DMS53 (cell line): ENCODE data around the gene CCDC146.
"Not testable (repeated sequence)": the region's sequence is repeated elsewhere in the genome, so short reads cannot be mapped to it uniquely, and the experiment has no call there.

Source experiments
- DNase-seq: peaks from one replicate; lab custom pipeline; 2025; lab: John Stamatoyannopoulos, UW

CCDC146 gene, protein sequence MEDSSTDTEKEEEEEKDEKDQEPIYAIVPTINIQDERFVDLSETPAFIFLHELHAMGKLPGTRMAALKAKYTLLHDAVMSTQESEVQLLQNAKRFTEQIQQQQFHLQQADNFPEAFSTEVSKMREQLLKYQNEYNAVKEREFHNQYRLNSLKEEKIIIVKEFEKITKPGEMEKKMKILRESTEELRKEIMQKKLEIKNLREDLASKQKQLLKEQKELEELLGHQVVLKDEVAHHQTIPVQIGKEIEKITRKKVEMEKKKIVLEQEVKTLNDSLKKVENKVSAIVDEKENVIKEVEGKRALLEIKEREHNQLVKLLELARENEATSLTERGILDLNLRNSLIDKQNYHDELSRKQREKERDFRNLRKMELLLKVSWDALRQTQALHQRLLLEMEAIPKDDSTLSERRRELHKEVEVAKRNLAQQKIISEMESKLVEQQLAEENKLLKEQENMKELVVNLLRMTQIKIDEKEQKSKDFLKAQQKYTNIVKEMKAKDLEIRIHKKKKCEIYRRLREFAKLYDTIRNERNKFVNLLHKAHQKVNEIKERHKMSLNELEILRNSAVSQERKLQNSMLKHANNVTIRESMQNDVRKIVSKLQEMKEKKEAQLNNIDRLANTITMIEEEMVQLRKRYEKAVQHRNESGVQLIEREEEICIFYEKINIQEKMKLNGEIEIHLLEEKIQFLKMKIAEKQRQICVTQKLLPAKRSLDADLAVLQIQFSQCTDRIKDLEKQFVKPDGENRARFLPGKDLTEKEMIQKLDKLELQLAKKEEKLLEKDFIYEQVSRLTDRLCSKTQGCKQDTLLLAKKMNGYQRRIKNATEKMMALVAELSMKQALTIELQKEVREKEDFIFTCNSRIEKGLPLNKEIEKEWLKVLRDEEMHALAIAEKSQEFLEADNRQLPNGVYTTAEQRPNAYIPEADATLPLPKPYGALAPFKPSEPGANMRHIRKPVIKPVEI

DNA sequence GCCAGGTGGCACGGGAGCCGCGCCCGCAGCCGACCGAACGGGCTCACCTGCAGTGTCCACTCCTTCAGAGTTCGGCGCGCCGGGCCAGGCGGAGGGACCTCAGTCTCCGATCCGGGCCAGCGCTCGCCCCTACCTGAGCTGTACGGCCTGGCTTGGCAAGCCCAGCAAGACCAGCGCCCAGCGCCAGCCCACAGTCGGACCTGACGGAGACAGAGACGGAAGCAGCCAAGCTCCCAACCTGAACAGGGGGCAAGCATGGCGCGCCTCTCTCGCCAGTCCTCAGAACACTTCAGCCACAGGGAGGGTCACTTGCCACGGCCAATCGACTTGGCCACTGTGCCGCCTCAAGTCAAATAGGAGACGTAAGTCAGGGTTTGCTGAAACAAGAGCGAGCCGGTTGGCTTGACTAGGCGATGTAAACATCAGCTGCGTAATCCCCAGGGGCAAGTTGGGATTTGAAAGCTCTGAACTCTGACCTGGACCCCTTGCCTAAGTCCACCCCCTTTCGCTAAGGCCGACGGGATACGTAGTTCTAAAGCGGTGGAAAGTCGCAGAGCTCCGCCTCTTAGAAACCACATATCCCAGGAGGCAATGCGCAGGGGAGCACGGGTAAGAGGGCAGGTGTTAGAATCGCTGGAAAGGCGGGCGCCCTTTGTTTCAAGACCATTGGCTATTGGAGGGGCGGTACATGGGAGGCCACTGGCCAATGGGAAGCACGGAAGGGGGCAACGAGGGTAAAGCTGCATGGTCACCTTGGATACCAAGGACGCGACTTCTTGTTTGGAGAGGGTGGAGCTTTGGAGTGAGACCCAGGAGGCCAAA, at the start of gene CCDC146:
TSS of gene CCDC146 (plus strand) at position 756 of the 822 bp plus-strand sequence. CDS start 45,054 bp downstream, outside the sequence.
- peak; percentile 100 for DNase-seq

DNA sequence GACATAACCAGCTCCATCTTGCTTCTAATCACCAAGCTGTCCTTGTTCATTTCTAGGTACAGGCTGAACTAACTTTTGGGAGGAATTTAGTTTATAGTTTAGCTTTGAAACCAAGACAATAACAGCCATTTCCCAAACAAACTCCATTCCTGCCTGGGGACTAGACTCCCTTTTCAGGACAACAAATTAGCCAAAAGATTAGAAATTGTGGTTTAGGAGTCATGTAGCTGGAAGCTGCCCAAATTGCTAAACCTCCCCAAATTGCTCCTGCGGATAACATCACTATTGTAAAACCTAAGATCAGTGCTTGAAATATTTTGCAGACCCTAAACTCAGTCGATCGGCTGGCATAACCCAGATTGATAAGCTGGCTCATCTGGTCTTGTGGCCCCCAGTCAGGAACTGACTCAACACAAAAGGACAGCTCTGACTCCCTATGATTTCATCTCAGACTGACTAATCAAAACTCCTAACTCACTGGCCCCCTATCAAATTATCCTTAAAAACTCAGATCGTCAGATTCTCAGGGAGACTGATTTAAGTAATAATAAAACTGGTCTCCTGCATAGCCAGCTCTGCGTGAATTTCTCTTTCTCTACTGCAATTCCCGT, 47.5 kb upstream of the CCDC146 start:
- not testable (repeated sequence) for DNase-seq

DNA sequence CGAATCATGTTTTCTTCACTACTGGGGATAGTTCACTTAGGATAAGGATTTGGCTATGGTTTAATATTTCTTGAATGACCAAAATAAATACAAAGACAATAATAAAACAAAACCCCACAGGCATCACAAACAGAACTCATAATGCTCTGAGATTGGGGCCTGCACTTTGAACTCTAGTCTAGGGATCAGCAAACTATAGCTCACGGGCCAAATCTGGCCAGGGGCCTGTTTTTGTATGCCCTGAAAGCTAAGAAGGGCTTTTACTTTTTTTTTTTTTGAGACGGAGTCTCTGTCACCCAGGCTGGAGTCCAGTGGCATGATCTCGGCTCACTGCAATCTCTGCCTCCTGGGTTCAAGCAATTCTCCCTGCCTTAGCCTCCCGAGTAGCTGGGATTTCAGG, 45.4 kb upstream of the CCDC146 start:
- not testable (repeated sequence) for DNase-seq

DNA sequence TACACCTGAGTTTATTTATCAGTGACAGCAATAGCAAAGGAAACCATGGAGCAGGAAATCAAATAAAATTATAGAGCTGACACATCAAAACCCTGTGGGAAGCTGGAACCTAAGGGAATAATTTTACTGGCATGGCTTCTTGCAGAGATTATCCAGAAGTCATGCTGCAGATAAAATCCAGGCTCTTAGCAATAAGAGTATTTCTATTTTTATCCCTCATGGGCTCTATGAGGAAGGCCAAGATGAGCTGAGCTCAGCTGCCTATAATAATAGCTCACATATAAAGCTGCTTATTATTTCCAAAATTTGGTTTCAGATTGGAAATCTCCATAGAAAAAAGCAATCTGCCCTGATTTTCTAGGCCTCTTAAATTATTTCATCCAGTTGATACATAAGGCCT, 43.3 kb upstream of the CCDC146 start:
- DNase-seq = not testable (repeated sequence)

DNA sequence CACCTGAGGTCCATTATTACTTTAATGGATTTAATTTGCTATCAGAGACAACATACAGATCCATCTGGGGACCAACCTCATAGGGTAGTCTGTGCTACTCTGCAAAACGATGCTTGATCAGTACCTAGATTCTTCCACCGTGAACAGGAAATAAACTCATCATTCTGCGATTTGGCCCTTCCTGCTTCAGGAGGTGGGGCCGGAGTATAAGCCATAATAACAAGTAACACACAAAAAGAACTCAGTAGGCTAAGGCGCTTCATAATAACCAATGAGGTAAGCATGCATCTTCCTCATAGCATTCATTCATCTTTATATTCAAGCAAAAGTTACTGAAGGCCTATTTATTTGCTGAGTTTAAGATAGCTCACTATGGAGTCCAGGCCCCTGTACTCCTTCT, 42.8 kb upstream of the CCDC146 start:
- DNase-seq = not testable (repeated sequence)

- DNase-seq = not testable (repeated sequence)
These were observed 42.2 kb upstream of the CCDC146 start for GRCh38 chr7:77080236-77080635.

DNA sequence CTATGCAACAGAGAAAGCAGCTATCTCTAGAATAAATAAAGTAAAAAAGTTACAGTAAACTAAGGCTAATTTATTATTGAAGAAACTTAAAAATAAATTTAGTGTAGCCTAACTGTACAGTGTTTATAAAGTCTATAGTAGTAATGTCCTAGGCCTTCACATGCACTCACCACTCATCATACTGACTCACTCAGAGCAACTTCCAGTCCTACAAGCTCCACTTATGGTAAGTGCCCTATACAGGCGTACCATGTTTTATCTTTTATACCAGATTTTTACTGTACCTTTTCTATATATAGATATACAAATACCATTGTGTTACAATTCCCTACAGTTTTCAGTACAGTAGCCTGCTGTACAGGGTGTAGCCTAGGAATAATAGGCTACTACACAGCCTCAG, 40.2 kb upstream of the CCDC146 start:
- DNase-seq = not testable (repeated sequence)

GRCh38 chr7:77092301-77092700, 30.1 kb upstream of the CCDC146 start:
- not testable (repeated sequence) for DNase-seq

DNA sequence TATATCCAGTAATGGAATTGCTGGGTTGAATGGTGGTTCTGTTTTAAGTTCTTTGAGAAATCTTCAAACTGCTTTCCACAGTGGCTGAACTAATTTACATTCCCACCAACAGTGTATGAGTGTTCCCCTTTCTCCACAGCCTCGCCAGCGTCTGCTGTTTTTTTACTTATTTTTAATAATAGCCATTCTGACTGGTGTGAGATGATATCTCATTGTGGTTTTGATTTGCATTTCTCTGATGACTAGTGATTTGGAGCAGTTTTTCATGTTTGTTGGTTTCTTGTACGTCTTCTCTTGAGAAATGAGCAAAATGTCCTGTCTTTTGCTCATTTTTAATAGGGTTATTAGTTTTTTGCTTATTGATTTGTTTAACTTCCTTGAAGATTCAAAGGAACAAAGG, 21.9 kb upstream of the CCDC146 start:
- DNase-seq = not testable (repeated sequence)

DNA sequence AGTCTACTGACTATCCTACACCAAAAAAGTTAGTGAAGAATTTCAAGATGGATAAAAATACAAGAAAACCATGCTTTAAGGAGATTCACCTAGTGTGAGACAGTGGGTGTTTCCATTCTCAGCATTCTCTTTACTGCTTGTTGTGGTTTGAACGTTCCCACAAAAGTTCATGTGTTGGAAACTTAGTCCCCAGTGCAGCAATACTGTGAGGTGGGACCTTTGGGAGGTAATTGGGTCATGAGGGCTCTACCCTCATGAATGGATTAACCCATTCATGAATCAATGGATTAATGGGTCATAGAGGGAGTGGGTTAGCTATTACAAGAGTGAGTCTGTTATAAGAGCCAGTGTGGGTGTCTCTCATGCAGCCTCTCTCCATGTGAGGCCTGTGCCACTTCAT, 21.2 kb upstream of the CCDC146 start:
- DNase-seq = not testable (repeated sequence)

- DNase-seq = not testable (repeated sequence)
These were observed 19.7 kb upstream of the CCDC146 start for GRCh38 chr7:77102671-77103070.

DNA sequence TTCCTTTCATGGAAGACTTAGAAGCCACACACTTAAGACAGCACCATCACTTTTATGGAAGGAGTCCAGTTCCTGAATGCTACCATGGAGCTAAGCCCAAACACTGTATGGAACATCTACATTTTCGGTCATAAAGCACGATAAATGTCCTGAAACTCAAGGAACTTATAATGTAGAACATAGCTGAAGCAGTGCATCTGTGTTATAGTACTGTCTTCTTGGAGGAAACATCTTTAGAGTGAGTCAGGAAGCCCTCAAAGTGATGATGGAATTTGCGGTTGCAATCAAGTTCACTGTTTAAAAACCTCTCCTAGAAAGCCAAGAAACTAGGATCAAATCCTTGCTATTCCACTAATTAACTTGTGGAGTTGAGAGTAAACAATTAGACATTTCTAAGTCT, 16.5 kb upstream of the CCDC146 start:
- not testable (repeated sequence) for DNase-seq

- not testable (repeated sequence) for DNase-seq
These were observed 14.8 kb upstream of the CCDC146 start for GRCh38 chr7:77107659-77108058.

DNA sequence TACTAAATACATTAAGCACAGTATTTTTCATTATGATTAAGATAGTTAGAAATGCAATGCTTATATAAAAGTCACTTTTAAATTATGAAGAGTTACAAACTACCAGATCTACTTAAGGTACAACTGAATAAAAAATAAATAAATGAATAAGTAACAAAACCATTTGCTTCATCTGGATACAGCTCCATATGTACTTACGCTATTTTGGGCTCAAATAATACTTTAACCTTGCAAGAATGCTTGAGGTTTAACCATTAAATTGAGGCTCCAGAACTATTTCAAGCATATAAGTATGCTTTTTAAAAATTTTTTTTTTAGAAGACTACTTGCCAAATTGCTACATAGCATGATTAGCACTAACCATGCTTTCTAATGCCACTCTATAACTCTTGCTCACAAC, 14.1 kb upstream of the CCDC146 start:
- DNase-seq = not testable (repeated sequence)

- peak; percentile 61 for DNase-seq
These were observed 9.6 kb upstream of the CCDC146 start for GRCh38 chr7:77112719-77113306.

DNA sequence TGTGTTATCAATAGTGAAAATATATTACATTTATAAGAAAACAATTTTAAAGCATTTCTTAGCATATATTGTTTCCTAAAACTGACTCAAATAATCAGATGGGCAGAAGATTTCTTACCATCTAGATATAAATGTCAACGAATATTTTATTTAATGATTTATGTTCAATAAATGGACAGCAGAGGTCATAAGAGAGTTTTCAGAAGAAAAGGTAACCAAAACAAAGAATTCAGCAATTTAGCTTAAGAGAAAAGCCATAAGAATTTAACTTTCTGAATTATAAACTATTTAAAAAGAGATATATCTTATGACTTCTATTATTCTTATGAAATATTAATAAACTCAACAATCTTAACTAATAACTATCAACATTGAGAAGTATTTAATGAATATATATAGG, 3.1 kb downstream of the CCDC146 start:
- peak; percentile 32 for DNase-seq

DNA sequence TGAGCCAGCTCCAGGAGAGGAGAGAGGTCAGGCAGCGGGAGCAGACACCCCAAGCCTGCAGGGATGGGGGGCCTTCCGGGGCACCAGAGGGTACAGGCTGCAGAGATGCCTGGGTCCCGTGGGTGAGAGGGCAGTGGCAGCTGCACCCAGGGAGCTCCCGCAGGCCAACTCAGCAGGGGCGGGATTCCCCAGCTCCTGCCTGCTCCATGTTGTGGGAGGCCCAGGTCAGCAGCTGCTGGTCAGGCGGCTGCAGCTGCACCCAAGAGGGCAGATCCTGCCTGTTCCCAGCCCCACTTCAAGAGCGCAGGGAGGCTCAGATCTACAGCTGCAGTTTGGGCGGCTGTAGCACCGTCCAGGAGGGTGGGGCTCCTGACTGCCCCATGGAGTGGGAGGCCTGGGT, 4.6 kb downstream of the CCDC146 start:
- DNase-seq = peak; percentile 47

DNA sequence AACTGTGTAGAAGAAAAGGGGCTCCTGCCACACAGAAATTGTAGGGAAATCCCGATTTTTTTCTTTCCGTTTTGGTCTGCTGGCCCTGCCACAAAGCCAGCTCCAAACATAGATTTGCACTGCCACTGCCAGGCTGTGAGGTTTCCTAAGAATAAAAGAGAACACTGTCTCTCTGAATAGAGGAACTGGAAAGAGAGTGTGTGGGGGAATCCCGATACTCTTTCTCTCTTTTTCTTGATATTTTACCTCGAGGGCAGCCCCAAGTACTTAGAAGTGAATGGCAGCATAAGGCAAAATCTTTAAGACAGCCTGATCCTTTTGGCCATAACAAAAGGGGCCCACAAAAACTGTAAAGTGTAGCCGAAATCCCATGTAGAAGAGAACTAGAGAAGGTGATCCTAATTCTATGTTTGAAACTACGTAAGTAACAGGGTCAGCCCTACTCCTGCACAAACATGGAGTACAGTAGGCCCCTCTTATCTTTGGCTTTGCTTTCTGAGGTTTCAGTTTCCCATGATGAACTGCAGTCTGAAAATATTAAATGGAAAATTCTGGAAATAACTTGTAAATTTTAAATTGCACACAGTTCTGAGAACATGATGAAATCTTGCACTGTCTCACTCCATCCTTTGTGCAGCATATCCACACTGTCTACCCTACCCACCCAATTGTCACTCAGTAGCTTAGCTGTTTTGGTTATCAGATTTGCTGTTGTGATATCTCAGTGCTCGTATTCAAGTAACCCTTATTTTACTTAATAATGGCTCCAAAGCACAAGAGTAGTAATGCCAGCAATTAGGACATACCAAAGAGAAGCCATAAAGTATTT, 6.4 kb downstream of the CCDC146 start:
- not testable (repeated sequence) for DNase-seq

DNA sequence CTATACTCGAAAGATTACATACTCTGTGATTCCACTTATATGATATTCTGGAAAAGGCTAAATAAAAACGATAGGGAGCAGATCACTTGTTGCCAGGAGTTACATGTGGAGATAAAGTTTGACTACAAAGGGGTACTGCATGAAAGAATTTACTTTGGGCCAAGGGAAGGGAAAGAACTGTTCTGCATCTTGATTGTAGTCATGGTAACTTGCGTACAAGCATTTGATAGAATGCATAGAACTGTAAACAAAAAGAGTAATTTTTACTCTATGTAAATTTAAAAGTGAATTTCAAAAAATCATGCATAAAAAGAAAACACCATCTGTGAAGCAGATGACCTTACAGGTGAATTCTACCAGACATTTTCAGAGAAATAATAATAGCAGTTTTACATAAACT, 9.4 kb downstream of the CCDC146 start:
- not testable (repeated sequence) for DNase-seq

DNA sequence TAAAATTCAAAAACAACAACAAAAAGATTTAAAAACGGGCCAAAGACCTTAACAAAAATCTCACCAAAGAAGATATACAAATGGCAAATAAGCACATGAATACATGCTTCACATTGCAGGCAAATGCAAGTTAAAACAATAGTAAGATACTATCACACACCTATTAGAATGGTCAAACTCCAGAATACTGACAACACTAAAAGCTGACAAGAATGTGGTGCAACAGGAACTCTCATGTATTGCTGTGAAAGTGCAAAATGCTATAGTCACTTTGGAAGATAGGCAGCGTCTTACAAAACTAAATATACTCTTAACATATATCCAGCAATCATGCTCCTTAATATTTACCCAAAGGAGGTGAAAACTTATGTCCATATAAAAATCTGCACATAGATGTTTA, 16.3 kb downstream of the CCDC146 start:
- not testable (repeated sequence) for DNase-seq
